OCI-M2 (cell line): ENCODE measurements around the gene ABI2.
"Not testable (repeated sequence)": the region's sequence is repeated elsewhere in the genome, so short reads cannot be mapped to it uniquely, and the experiment has no call there.

Source experiments
- DNase-seq: peaks from one replicate; lab custom pipeline; 2025; ENCODE audit not compliant: unreplicated experiment; lab: John Stamatoyannopoulos, UW

ABI2 gene

GRCh38 chr2:203418271-203418670 is 90.1 kb downstream of the ABI2 start:
- no peak for DNase-seq

- no peak for DNase-seq
Observed at GRCh38 chr2:203427061-203427460, 98.9 kb downstream of the ABI2 start.

- not testable (repeated sequence) for DNase-seq
Observed at GRCh38 chr2:203429643-203430042, 101.4 kb downstream of the ABI2 start.

GRCh38 chr2:203431391-203432185 is 103.4 kb downstream of the ABI2 start:
- no peak for DNase-seq

GRCh38 chr2:203432811-203433210 is 104.6 kb downstream of the ABI2 start:
- DNase-seq = no peak

- DNase-seq = no peak
Observed at GRCh38 chr2:203436496-203436895, 108.3 kb downstream of the ABI2 start.

GRCh38 chr2:203437511-203437910 is 109.3 kb downstream of the ABI2 start:
- DNase-seq = no peak

- no peak for DNase-seq
Observed at GRCh38 chr2:203438528-203438927, 110.3 kb downstream of the ABI2 start.

GRCh38 chr2:203440671-203441070 is 112.5 kb downstream of the ABI2 start:
- no peak for DNase-seq

- no peak for DNase-seq
Observed at GRCh38 chr2:203441463-203441862, 113.3 kb downstream of the ABI2 start.

GRCh38 chr2:203442463-203442862 is 114.3 kb downstream of the ABI2 start:
- no peak for DNase-seq

- DNase-seq = no peak
Observed at GRCh38 chr2:203444738-203445137, 116.5 kb downstream of the ABI2 start.

GRCh38 chr2:203446071-203446481 is 117.9 kb downstream of the ABI2 start:
- no peak for DNase-seq

GRCh38 chr2:203446780-203447179 is 118.6 kb downstream of the ABI2 start:
- no peak for DNase-seq

GRCh38 chr2:203450561-203450960 is 122.4 kb downstream of the ABI2 start:
- no peak for DNase-seq

- no peak for DNase-seq
Observed at GRCh38 chr2:203451011-203451410, 122.8 kb downstream of the ABI2 start.

GRCh38 chr2:203451689-203452088 is 123.5 kb downstream of the ABI2 start:
- no peak for DNase-seq

- DNase-seq = no peak
Observed at GRCh38 chr2:203453858-203454451, 125.8 kb downstream of the ABI2 start.

GRCh38 chr2:203455209-203455608 is 127.0 kb downstream of the ABI2 start:
- DNase-seq = no peak

- DNase-seq = no peak
Observed at GRCh38 chr2:203461746-203462145, 133.6 kb downstream of the ABI2 start.

- no peak for DNase-seq
Observed at GRCh38 chr2:203462308-203462707, 134.1 kb downstream of the ABI2 start.

- DNase-seq = no peak
Observed at GRCh38 chr2:203463266-203463678, 135.1 kb downstream of the ABI2 start.

- no peak for DNase-seq
Observed at GRCh38 chr2:203469546-203469945, 141.4 kb downstream of the ABI2 start.
